ENCODE results near the gene ITPKB. TPM values are rescaled to one million over a fixed set of nuclear protein-coding genes. Genes with fewer than 3 reads are reported as not detected.

Gene ITPKB
- total RNA-seq, 1 experiment from 2014 or later, result 4.4 TPM

GRCh38 chr1:226782845-226783601 is 43.9 kb upstream of the ITPKB start:
- H3K36me3 ChIP-seq (ENCODE audit: control insufficient read depth, insufficient read depth, low read length), result no peaks in the 10 kb centered on the region
- no peaks in the 10 kb centered on the region for H3K4me1 ChIP-seq
- CTCF ChIA-PET, result no interaction called here
- TF ChIP-seq, protein P1, sequence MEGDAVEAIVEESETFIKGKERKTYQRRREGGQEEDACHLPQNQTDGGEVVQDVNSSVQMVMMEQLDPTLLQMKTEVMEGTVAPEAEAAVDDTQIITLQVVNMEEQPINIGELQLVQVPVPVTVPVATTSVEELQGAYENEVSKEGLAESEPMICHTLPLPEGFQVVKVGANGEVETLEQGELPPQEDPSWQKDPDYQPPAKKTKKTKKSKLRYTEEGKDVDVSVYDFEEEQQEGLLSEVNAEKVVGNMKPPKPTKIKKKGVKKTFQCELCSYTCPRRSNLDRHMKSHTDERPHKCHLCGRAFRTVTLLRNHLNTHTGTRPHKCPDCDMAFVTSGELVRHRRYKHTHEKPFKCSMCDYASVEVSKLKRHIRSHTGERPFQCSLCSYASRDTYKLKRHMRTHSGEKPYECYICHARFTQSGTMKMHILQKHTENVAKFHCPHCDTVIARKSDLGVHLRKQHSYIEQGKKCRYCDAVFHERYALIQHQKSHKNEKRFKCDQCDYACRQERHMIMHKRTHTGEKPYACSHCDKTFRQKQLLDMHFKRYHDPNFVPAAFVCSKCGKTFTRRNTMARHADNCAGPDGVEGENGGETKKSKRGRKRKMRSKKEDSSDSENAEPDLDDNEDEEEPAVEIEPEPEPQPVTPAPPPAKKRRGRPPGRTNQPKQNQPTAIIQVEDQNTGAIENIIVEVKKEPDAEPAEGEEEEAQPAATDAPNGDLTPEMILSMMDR (IDR thresholded peaks at IDR 0.05; ENCODE audit: insufficient read depth in 1 of 2, low read depth in 1 of 2, low read length in 1 of 2, severe bottlenecking in 1 of 2, unreplicated experiment in 1 of 2), result no peak
- BruUV-seq (replicated peaks), result no TSS peak
- Mint-ChIP-seq H3K4me1 (ENCODE audit: low read depth, unreplicated experiment) (peaks cover 10% of the 10 kb centered on the region), H3K36me3 (ENCODE audit: insufficient read depth, unreplicated experiment) (no peaks in the 10 kb centered on the region), H3K9me3 (ENCODE audit: unreplicated experiment) (no peaks in the 10 kb centered on the region), H3K4me3 (ENCODE audit: unreplicated experiment) (no peak overlapping the region), H3K27ac (ENCODE audit: unreplicated experiment) (no peak overlapping the region), H3K27me3 (ENCODE audit: insufficient read depth, unreplicated experiment) (no peaks in the 10 kb centered on the region)
- intact Hi-C loops (cut with micrococcal nuclease; ENCODE audit: unreplicated experiment), result no loop called here
- no peaks in the 10 kb centered on the region for H3K9me3 ChIP-seq
- no peak overlapping the region for H3K4me3 ChIP-seq (ENCODE audit: low read depth, low read length)
- POLR2A ChIA-PET, result no interaction called here
- no peak for DNase-seq
- no peaks in the 10 kb centered on the region; the same call in 1 of the 2 replicates for H3K27me3 ChIP-seq (replicated peaks; ENCODE audit: control insufficient read depth, insufficient read depth, low read length)

DNA sequence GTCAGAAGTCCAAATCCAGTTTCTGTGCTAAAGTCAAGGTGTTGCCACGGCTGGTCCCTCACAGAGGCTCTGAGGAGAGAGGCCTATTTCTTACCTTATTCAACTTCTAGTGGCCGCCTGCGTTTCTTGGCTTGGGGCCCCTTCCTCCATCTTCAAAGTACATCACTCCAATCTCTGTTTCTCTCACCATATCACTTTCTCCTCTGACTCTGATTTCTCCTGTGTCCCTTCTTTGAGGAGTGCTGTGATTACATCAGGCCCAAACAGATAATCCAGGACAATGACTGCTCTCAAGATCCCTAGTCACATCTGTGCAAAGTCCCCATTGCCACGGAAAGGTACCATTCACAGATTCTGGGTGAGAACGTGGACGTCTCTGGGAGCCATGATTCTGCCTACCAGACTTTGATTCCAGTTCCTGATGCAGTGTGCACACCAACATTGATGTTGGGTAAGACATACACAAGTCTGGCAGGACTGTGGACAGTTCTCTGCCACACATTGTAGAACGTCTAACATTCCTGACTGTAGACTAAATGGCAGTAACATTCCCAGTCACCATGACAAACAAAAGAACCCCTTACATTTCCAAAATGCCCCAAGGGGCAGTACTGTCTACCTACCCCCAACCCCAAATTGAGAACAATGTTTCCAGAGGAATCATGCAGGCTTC is 43.0 kb upstream of the ITPKB start:
- no peak for DNase-seq
- Histone ChIP-seq H3K27me3 (replicated peaks; ENCODE audit: control insufficient read depth, insufficient read depth, low read length) (no peaks in the 10 kb centered on the region; the same call in 1 of the 2 replicates), H3K36me3 (ENCODE audit: control insufficient read depth, insufficient read depth, low read length) (no peaks in the 10 kb centered on the region), H3K4me1 (no peaks in the 10 kb centered on the region), H3K4me3 (ENCODE audit: low read depth, low read length) (no peak overlapping the region), H3K9me3 (no peaks in the 10 kb centered on the region)
- Mint-ChIP-seq H3K36me3 (ENCODE audit: insufficient read depth, unreplicated experiment) (no peaks in the 10 kb centered on the region), H3K27ac (ENCODE audit: unreplicated experiment) (no peak overlapping the region), H3K9me3 (ENCODE audit: unreplicated experiment) (no peaks in the 10 kb centered on the region), H3K4me3 (ENCODE audit: unreplicated experiment) (no peak overlapping the region), H3K4me1 (ENCODE audit: low read depth, unreplicated experiment) (peaks cover 10% of the 10 kb centered on the region), H3K27me3 (ENCODE audit: insufficient read depth, unreplicated experiment) (no peaks in the 10 kb centered on the region)
- intact Hi-C loops (cut with micrococcal nuclease; ENCODE audit: unreplicated experiment), result no loop called here
- BruUV-seq (replicated peaks), result no TSS peak
- POLR2A ChIA-PET, result no interaction called here
- TF ChIP-seq, protein P1 (IDR thresholded peaks at IDR 0.05; ENCODE audit: insufficient read depth in 1 of 2, low read depth in 1 of 2, low read length in 1 of 2, severe bottlenecking in 1 of 2, unreplicated experiment in 1 of 2), result no peak
- CTCF ChIA-PET, result no interaction called here

- Mint-ChIP-seq H3K36me3 (ENCODE audit: insufficient read depth, unreplicated experiment) (no peaks in the 10 kb centered on the region), H3K27me3 (ENCODE audit: insufficient read depth, unreplicated experiment) (peaks cover 3% of the 10 kb centered on the region), H3K4me1 (ENCODE audit: low read depth, unreplicated experiment) (peaks cover 10% of the 10 kb centered on the region), H3K4me3 (ENCODE audit: unreplicated experiment) (no peak overlapping the region), H3K9me3 (ENCODE audit: unreplicated experiment) (no peaks in the 10 kb centered on the region), H3K27ac (ENCODE audit: unreplicated experiment) (no peak overlapping the region)
- no TSS peak for BruUV-seq (replicated peaks)
- no peaks in the 10 kb centered on the region for H3K27me3 ChIP-seq (replicated peaks; ENCODE audit: control insufficient read depth, insufficient read depth, low read length)
- intact Hi-C loops (cut with micrococcal nuclease; ENCODE audit: unreplicated experiment), result no loop called here
- ChIA-PET CTCF (interaction anchor here (0.6 kb wide), 1 partner anchor 657 kb away, joined by 6 read pairs; no protein-coding TSS in a partner anchor), POLR2A (no interaction called here)
- no peaks in the 10 kb centered on the region for H3K9me3 ChIP-seq
- H3K4me1 ChIP-seq, result no peaks in the 10 kb centered on the region
- no peak for DNase-seq
- H3K4me3 ChIP-seq (ENCODE audit: low read depth, low read length), result no peak overlapping the region
- TF ChIP-seq, protein P1 (IDR thresholded peaks at IDR 0.05; ENCODE audit: insufficient read depth in 1 of 2, low read depth in 1 of 2, low read length in 1 of 2, severe bottlenecking in 1 of 2, unreplicated experiment in 1 of 2), result no peak
- no peaks in the 10 kb centered on the region for H3K36me3 ChIP-seq (ENCODE audit: control insufficient read depth, insufficient read depth, low read length)
Measured at GRCh38 chr1:226779561-226779960, 40.5 kb upstream of the ITPKB start.
